Posterior vena cava (tissue), 2 donors: ENCODE measurements around the gene COQ4. TPM values are rescaled to one million over a fixed set of nuclear protein-coding genes. Genes with fewer than 3 reads are reported as not detected.
"Not testable (repeated sequence)": the region's sequence is repeated elsewhere in the genome, so short reads cannot be mapped to it uniquely, and the experiment has no call there.

Experiments used
- DNase-seq: peaks from one replicate; pipeline ENCODE4 v3.0.0-alpha.2; 2020; ENCODE audit warnings: low spot score
- intact Hi-C, 2 donors: fragments of 100-400 bp; cut with DNase I; formaldehyde crosslinking; loops; one replicate each; pipeline versions ENCODE4 v1.14.1 to v1.14.2; 2022 to 2023
- long read RNA-seq, 2 donors: library from polyadenylated mRNA; unstranded; transcript quantifications; one replicate each; pipeline ENCODE4 v2.0.0, GENCODE V29; 2020 to 2021
- total RNA-seq, 2 donors: library from RNA; stranded (reverse); fragmentation: NEBNext Ultra II Directional; extraction: Animal tissue kit (Norgen Biotek cat#: 25700); gene quantifications; one replicate each; pipeline ENCODE4 v1.2.1, GENCODE V29; 2021
- donor health status: DM: yes; HTN: yes; CAD: no.
- donor health status: DM: yes; HTN: yes; CAD: no.

COQ4 gene
- total RNA-seq, result 10 to 100 TPM; 16.0 to 20.0 TPM
- long read RNA-seq, donor 1, partial matches to known transcripts, result 1 of 6 reads
- long read RNA-seq, donor 1, other reads (novel, unspliced or antisense), result 2 of 6 reads
- long read RNA-seq, donor 2, transcript COQ4-201 (7 exons, 1,548 nt), result major isoform, 29 of 31 reads
- long read RNA-seq, donor 2, partial matches to known transcripts, result 0 of 31 reads
- long read RNA-seq, donor 2, other reads (novel, unspliced or antisense), result 2 of 31 reads

DNA sequence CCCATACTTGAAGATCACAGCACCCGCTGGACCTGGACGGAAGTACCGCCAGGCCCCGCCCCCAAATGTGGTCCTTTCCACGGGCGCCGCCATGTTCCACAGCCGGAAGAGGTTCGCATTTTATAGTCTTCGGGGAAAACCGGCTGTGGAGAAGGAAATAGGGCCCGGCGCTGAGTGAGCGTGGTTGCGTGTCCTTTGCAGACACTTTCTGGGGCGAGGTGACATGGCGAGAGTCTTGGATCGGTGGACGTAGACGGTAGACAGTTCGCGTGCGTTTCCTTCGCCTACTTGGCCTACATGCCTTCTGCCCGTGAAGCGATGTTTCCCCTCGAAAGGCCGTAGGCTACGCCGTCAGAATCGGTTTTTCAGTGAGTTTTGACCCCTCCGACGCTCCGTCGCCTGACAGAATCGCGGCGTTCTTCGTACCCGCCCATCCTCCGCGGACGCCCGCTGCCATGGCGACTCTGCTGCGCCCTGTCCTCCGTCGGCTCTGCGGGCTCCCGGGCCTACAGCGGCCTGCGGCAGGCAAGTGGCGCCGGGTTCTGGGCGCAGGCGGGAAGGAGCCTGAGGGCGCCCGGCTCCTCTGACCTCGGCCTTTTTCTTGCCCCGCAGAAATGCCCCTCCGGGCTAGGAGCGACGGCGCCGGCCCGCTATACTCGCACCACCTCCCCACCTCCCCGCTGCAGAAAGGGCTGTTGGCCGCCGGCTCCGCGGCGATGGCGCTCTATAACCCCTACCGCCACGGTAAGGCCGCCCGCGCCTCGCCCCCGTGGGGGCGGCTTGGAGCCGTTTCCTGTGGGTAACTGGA is at the start of gene COQ4, which contains the start of gene TRUB2:
Gene COQ4 (plus strand): TSS at position 436 of the 808 bp plus-strand sequence. CDS start 20 bp downstream, at position 456.
Gene TRUB2 (minus strand): TSS at position 44 of the 808 bp plus-strand sequence. CDS start 39 bp downstream, at position 5.
- peak; percentile 97 for DNase-seq
- intact Hi-C loops, result no loop called here

DNA sequence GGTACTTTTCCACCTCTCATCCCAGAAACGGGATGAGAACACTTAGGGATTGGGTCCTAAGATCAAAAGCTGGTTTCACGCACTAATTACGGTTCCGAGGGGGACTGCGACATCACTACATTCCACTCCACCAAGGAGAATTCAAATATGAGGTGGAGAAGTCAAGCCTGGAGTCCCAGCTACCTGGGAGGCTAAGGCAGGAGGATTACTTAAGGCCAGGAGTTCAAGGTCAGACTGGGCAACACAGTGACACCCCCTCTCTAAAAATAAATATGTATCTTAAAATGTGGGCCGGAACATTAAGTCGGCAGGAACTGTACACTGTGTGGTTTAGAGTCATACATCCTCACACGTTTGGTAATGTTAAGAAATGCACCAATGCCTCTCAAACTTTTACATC is 48.4 kb upstream of the COQ4 start:
- no peak for DNase-seq
- intact Hi-C loops, result no loop called here

DNA sequence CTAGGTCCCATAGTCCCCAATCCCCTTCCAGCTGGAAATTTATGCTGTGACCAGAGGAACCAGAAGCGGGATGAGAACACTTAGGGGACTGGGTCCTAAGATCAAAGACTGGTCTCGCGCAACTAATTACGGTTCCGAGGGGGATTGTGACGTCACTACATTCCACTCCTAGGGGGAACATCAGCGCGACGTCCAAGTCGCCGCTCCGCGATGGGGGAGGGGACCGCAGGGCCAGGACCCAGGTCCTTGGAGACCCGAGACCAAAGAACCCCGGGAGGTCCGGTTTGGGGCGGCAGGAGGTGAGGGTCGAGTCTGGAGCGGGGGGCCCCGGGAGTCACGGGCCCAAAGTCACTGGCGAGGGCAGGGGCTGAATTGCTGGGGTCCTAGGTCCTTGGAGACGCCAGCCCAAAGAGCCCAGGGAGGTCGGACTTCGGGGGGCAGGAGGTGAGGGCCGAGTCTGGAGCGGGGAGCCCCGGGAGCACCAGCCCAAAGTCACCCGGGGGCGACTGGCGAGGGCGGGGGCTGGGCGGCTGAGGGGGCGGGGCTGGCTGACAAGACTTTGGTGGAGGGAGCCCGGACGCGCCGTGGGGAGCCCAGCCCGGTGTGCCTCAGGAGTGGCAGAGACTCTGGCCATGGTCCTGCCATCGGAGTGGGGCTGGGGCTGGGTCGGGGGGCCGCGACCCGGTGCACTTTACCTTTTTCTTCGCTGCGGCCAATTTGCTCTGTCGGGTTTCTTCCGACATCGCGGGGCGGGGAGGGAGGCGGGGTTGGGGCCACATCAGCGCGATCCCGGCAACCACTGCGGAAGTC is 47.2 kb upstream of the COQ4 start, which contains the start of gene GOLGA2:
Gene GOLGA2 (minus strand): TSS at position 810 of the 810 bp plus-strand sequence. CDS start 31 bp downstream, at position 779.
- no peak for DNase-seq
- intact Hi-C loops, result no loop called here

DNA sequence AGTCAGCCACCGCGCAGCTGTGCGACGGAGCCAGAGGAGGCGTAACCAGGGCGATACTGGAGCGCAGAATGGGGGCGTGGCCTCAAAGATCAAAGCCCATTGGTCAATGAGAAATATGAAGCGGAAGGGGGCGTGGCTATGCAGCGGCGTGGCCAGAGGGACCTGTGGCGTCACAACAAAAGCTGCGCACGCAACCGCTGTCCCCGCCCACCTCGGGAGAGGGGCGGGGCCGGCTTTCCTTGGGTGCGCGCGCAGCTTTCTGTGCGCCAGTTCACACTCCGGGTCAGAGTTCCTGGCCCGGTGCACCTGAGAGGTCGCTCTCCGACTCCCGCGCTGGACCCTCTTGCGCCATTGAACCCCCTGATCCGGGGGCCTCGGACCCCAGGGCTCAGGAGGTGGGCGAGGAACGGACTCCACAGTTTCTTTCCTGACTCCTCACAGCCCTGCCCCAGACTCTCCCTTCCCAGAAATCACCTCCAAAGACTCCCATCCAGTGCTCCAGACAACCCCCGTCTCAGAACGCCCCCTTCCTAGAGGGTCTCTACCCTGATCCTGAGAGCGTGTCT is 46.5 kb upstream of the COQ4 start, which contains the start of gene SWI5:
Gene SWI5 (plus strand): TSS at position 269 of the 566 bp plus-strand sequence.
- intact Hi-C loops, result no loop called here
- peak; percentile 100 for DNase-seq

DNA sequence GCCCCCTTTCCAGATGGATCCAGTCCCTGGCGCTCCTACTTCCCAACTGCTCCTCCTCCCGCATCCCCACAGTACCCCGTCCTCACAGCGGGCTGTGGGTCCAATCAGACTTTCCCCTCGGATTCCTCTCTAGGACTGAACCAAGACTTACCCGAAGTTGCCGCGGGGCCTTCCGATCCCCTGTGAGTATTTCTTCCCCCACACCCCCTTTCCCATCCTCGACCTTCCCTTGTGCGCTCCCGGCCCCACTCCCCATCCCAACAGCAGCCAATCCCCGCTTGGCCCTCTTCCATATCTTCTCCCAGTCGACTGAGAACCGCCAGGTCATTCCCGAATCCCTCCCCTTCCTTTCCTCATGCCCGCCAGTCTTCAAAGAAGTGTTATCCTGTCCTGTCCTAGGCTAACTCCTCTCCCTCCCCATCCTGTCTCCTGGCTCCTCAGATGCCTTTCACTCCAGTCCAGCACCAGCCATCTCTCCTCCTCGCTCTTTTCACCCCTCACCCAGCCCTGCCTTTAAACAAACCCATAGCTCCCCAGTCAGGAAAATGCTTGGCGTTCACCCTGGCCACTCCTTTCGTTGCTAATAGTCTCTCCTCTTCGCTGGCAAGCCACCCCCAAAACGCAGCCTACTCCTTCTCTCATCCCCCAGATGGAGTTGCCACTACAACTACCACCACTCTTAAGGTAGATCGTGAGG is 45.9 kb upstream of the COQ4 start:
- intact Hi-C loops, result no loop called here
- no peak for DNase-seq

DNA sequence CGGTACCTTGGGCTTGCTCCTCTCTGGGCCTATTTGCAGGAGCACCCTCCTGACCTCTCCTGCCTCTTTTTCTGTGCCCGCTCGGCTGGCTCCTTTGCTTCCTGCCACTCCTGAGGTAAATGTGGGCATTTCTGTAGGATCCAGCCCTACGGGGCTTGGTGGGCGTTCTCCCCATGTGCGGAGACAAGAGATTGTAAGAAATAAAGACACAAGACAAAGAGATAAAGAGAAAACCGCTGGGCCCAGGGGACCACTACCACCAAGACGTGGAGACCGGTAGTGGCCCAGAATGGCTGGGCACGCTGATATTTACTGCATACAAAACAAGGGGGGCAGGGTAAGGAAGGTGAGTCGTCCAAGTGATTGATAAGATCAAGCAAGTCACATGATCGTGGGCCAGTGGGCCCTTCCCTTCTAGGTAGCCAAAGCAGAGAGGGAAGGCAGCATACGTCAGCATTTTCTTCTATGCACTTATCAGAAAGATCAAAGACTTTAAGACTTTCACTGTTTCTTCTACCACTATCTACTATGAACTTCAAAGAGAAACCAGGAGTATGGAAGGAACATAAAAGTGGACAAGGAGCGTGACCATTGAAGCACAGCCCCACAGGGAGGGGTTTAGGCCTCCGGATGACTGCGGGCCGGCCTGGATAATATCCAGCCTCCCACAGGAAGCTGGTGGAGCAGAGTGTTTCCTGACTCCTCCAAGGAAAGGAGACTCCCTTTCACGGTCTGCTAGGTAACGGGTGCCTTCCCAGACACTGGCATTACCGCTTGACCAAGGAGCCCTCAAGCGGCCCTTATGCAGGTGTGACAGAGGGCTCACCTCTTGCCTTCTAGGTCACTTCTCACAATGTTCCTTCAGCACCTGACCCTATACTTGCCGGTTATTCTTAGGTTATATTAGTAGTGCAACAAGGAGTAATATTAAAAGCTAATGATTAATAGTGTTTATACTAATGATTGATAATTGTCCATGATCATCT is 43.3 kb upstream of the COQ4 start:
- intact Hi-C loops, result loop anchor here in 1 of 2 donors (2.0 kb wide), 1 partner anchor 17 kb away; no protein-coding TSS in a partner anchor
- DNase-seq, result not testable (repeated sequence)

DNA sequence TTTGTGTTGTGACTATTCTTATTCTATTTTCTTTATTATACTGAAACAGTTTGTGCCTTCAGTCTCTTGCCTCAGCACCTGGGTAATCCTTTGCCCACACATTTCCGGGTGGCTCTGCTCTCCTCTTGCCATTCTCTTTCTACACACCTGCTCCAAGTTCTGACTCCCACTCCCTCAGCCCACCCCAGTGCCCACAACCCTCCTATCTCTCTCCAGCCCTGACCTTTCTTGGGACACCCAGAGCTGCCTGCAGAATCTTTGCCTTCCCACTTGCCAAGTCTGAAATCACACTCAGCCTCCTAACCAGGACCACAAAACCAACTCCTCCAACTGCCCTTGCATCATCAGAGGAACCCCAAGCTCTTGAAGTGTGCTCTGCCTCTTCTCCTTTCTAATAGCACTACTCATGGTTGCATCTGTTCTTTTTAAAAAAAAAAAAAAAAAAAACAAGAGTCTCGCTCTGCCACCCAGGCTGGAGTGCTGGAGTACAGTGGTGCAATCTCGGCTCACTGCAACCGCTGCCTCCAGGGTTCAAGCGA is 42.5 kb upstream of the COQ4 start:
- DNase-seq, result no peak
- intact Hi-C loops, result loop anchor here in 1 of 2 donors (2.0 kb wide), 1 partner anchor 17 kb away; no protein-coding TSS in a partner anchor

DNA sequence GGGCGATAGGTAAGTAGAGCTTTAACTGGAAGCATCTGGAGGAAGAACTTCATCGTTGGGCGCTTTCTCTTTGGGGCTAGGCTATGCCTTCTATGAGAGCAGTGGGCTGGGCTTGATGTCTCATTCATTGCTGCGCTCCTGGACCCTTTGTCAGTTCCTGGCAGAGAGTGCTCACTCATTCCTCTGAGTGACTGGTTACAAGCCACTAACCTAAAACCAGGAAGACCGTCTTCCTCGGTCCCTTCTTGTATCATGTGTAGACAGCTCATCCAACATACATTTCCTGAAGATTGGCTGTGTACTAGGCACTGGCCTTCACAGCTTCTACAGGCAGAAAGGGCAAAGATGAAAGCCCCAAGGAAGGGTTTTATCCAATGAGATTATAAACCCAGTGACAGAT is 40.1 kb upstream of the COQ4 start:
- DNase-seq, result no peak
- intact Hi-C loops, result no loop called here

DNA sequence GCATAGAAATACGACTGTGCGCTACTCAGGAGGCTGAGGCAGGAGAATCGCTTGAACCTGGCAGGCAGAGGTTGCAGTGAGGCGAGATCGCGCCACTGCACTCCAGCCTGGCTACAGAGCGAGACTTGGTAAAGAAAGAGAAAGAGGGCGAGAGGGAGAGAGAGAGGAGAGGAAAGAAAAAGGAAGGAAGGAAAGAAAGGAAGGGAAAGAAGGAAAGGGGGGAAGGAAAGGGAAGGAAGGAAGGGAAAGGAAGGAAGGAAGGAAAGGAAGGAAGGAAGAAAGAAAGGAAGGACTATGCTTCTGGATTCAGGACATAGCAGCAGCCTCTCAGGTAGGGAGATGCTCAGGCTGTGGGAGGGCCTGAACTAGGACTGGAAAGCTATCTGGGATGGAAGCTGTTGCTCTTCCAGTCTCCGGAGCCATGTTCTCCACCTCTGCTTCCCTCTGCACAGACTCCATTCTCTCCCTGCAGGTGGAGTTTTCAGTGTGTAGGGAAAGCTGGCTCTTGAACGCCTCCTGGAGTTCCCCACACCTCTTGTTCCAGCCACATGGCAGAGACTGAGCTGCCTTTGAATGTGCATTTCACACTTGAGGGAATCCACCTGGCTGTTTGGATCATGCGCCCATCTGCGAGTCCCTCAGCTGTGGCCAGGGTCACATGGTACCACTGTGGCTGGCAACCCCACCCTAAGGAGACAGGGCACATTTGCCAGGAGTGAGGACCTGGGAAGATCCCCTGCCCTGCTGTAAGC is 37.4 kb upstream of the COQ4 start:
- intact Hi-C loops, result no loop called here
- DNase-seq, result no peak

DNA sequence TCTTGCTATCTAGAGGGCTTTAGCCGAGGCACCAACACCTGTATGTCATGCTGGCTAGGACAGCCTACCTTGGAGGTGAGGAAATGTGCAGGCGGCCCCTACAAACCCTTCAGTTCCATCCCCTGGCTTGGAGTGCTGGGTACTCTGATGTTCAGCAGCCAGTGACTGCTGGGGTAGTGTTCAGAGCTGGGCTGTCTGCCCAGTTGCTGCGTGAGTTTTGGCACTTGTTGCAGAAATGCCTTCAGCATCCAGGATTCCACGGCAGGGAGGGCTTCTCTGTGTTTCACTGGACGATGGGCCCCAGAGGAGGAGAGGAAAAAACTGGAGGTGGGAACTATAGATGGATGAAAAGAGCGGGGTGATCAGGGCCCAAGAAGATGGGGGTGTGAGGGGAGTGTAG is 36.2 kb upstream of the COQ4 start:
- no peak for DNase-seq
- intact Hi-C loops, result no loop called here

DNA sequence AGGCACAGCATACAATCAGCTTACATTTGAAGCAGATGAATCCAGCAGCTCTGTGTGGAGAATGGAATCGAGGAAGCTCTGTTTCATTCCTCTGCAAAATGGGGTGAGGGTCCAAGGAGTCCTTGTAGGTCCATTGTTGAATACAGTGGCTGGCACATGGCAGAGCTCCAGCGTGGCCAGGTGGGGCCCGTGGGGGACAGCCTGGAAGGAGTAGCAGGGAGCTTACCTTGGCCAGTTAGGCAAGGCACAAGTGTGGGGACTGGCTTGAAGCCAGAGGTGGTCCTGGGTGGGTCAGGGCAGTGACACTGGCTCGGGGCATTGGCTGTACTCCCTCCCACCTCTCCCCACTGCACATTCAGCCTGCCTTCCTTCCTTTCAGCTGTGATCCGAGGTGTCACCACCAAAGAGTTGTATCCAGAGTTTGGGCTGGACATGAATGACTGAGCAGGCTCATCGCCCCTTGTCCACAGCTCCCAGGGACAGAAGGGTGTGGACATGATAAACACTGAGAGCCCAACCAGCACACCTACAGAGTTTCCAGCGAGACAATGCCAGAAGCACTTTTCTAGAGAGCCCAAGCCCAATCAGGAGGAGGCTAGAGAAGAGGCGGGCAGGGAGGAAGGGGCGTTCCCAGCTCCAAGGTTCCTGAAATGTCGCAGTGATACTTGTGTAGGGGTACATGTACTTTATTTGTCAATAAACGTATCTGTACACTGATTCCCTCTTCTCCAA is 34.2 kb upstream of the COQ4 start:
- intact Hi-C loops, result no loop called here
- DNase-seq, result no peak

DNA sequence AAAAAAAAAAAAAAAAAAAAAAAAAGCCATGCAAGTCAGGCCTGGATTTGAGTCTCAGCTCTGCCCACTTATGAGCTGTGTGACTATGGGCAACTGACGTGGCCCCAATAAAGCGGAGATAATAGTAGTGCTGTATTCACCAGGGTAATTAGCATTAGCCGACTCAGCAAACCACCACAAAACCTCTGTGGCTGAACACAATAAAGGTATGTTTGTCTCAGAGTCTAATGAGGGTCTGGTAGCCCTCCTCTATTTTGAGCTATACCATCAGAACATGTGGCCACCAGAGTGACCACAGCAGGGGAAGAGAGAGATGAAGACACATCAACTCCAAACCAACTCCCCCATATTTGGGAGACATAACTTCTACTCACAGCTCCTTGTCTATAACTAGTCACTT is 30.6 kb upstream of the COQ4 start:
- DNase-seq, result no peak
- intact Hi-C loops, result no loop called here

DNA sequence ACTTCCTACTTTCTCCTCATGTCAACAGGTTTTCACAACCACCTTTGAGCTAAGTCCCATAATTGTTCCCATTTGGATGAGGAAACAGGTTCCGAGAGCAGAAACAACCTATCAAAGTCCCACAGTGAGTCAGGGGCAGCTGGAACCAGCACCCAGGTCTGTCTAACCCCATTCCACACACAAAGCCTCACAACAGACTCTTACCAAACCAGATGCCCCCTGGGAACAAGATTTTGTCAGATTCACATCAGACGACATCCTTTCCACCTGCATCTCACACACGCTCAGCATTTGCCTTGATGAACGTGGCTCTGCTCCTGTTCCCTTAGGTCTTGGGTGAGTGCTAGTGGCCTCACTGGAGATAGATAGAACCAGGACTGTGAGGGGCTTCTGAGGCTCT is 29.5 kb upstream of the COQ4 start:
- DNase-seq, result no peak
- intact Hi-C loops, result no loop called here

DNA sequence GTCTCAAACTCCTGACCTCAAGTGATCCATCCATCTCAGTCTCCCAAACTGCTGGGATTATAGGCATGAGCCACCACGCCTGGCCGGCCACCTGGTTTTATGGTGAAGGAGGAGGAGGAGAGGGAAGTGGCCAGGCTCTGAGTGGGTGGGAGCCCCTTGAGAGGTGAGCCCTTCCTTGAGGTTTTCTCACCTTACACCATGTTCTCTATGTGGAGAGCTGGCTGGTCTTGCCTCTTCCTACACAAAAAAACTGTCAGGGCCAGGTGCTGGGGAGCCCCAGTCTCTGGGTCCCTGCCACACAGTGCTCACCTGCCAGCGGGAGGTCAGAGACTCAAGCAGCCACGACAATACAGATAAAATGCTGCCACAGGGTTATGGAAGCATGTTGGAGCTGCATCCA is 28.5 kb upstream of the COQ4 start:
- intact Hi-C loops, result no loop called here
- DNase-seq, result no peak

DNA sequence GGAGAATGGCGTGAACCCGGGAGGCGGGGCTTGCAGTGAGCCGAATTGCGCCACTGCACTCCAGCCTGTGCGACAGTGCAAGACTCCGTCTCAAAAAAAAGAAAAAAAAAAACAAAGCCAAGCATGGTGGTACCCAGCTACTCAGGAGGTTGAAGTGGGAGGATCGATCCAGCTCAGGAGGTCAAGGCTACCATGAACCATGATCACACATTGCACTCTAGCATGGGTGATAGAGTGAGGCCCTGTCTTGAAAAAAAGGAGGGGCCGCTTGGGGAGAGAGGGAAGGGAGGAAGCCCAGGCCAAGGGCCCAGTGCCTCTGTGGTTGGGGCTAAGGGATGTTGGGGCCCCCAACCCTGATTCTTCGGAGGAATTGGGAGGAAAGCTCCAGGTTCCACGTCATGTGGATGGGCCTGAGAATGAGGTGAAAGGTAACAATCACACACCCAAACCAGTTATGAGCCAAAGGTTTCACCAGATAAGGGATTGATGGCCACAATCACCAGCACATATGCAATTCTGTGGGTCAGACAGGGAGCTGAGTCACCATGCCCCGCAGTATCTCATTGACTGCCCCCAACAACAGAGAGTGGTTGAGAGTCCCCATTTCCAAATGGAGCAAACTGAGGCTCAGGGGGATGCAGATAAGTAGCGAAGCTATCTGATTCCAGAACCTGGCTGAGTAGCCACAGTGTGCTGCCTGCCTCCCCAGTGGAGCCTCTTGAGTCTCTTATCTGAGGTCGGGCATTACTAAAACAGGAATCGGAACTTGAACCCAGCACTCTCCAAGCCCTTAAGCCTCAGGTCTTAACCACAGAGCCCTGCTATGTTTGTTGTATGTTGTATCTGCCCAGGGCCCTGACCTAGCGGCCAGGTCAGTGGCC is 26.1 kb upstream of the COQ4 start:
- DNase-seq, result no peak
- intact Hi-C loops, result loop anchor here in 1 of 2 donors (2.0 kb wide), 1 partner anchor 16 kb away; no protein-coding TSS in a partner anchor
